ENCODE results near the gene HTRA3. TPM values are rescaled to one million over a fixed set of nuclear protein-coding genes. Genes with fewer than 3 reads are reported as not detected.

Gene HTRA3
- total and polyA plus RNA-seq, 2 of the 8 experiments (the other 6 are each of a cell fraction or from before 2014, with no cell fraction given) = 3.2 to 5.8 TPM

GRCh38 chr4:8324640-8325239 is 55.2 kb downstream of the HTRA3 start:
- Histone ChIP-seq H3K4me3 (ENCODE audit: extremely low read depth in 1 of 4, insufficient read depth in 2 of 4, low read depth in 3 of 4, low read length in 4 of 4) (no peak overlapping the region), H3K56ac (replicated peaks; ENCODE audit: insufficient read length, low read depth, low read length) (no peak overlapping the region), H3K79me1 (ENCODE audit: low read depth, low read length) (no peaks in the 10 kb centered on the region), H2AK5ac (ENCODE audit: low read depth, low read length) (no peak overlapping the region), H3K4ac (replicated peaks; ENCODE audit: insufficient read length, low read depth, low read length) (no peak overlapping the region), H4K20me1 (replicated peaks in 1 of 2; ENCODE audit: control insufficient read depth in 1 of 2, insufficient read depth in 2 of 2, low read length in 2 of 2) (peaks cover 0 to 4% of the 10 kb centered on the region in 2 experiments), H3K14ac (ENCODE audit: insufficient read length) (no peak overlapping the region), H2AFZ (ENCODE audit: low read length) (no peak overlapping the region), H3K23me2 (ENCODE audit: low read depth, low read length) (peaks cover 6% of the 10 kb centered on the region; the same call in 1 of the 2 replicates), H3K36me3 (ENCODE audit: control insufficient read depth in 2 of 4, insufficient read depth in 4 of 4, low read length in 3 of 4) (no peaks in the 10 kb centered on the region), H2BK120ac (replicated peaks; ENCODE audit: low read depth, low read length) (no peak overlapping the region), H3K18ac (ENCODE audit: extremely low read depth, low read length) (no peak overlapping the region), H3K4me2 (ENCODE audit: insufficient read depth in 1 of 2, low read depth in 2 of 2, low read length in 2 of 2) (no peak overlapping the region), H2BK15ac (ENCODE audit: low read length) (no peak overlapping the region), H4K5ac (ENCODE audit: insufficient read length, low read depth, low read length) (no peak overlapping the region), H3K27ac (ENCODE audit: low read depth, low read length) (no peak overlapping the region), H2BK20ac (ENCODE audit: low read length) (no peak overlapping the region), H3K27me3 (replicated peaks in 1 of 4; ENCODE audit: control insufficient read depth in 3 of 4, extremely low read depth in 1 of 4, insufficient read depth in 3 of 4, low read length in 3 of 4) (no peaks in the 10 kb centered on the region), H4K91ac (replicated peaks; ENCODE audit: insufficient read length, low read length) (no peak overlapping the region), H3K4me1 (replicated peaks in 1 of 4; ENCODE audit: control insufficient read depth in 3 of 4, insufficient read depth in 4 of 4, low read length in 3 of 4) (no peaks in the 10 kb centered on the region), H3K9ac (replicated peaks in 1 of 4; ENCODE audit: extremely low read depth in 1 of 4, low read depth in 3 of 4, low read length in 3 of 4) (no peak overlapping the region), H2BK5ac (ENCODE audit: low read depth, low read length) (no peak overlapping the region), H2BK12ac (ENCODE audit: low read depth, low read length) (no peak overlapping the region), H4K8ac (ENCODE audit: extremely low read depth, insufficient read depth, low read length) (no peak overlapping the region), H3K79me2 (ENCODE audit: control insufficient read depth in 1 of 2, insufficient read depth in 2 of 2, low read length in 2 of 2) (no peaks in the 10 kb centered on the region), H3K9me3 (ENCODE audit: insufficient read depth in 2 of 2, low read depth in 1 of 2, low read length in 1 of 2) (no peaks in the 10 kb centered on the region; a peak in 2 of 4 replicates), H3K23ac (ENCODE audit: insufficient read length) (no peak overlapping the region)
- WGBS, 2 experiments (ENCODE audit: extremely low coverage in 1 of 2, insufficient coverage in 1 of 2, insufficient read length in 1 of 2, insufficient replicate concordance in 2 of 2, low coverage in 1 of 2, low lambda C conversion rate in 2 of 2, missing lambda C conversion rate in 1 of 2) = 93% methylated on average over 6 of the region's 6 CpGs; no CpG with 5 or more reads in 1 of the 2 experiments
- no peak for TF ChIP-seq HDAC2 (IDR thresholded peaks at IDR 0.05; ENCODE audit: borderline replicate concordance in 1 of 2, low read depth in 2 of 2, low read length in 2 of 2)
- TF ChIP-seq POU5F1 (IDR thresholded peaks at IDR 0.05; ENCODE audit: low read depth, low read length) = no peak
- TF ChIP-seq CTBP2 (IDR thresholded peaks at IDR 0.05; ENCODE audit: borderline replicate concordance, insufficient read depth, insufficient read length, low read length) = no peak
- no peak for TF ChIP-seq RAD21 (IDR thresholded peaks at IDR 0.05 in 1 of 2, conservative IDR thresholded peaks at IDR 0.05 in 1 of 2; ENCODE audit: low read depth in 2 of 2, low read length in 2 of 2)
- no peak for TF ChIP-seq PHF8 (conservative IDR thresholded peaks at IDR 0.05; ENCODE audit: low read depth, low read length)
- no peak for TF ChIP-seq HDAC6 (IDR thresholded peaks at IDR 0.05; ENCODE audit: low read depth, low read length)
- no peak for TF ChIP-seq KDM1A (IDR thresholded peaks at IDR 0.05; ENCODE audit: borderline replicate concordance, low read length)
- ChIA-PET CTCF (ENCODE audit: partially characterized antibody) (interaction anchor here (0.6 to 1.8 kb wide), 3 partner anchors 19 to 526 kb away, joined by 3 to 9 read pairs (median 4); partner anchors contain the start of gene SH3TC1), POLR2A (ENCODE audit: partially characterized antibody) (interaction anchor here (0.8 kb wide), 1 partner anchor 19 kb away, joined by 3 read pairs; no protein-coding TSS in a partner anchor)
- DNase-seq (ENCODE audit: low read depth in 1 of 2, low spot score in 2 of 2) (peak in 1 of 2 experiments; percentile 17), FAIRE-seq (no peak)

Measured in H1 (cell line).